GM18909 (cell line): ENCODE measurements around the gene CORO2B.
"Not testable (repeated sequence)": the region's sequence is repeated elsewhere in the genome, so short reads cannot be mapped to it uniquely, and the experiment has no call there.

Experiments used
- ATAC-seq: cut with Tn5 transposase; IDR thresholded peaks from one replicate; pipeline ENCODE4 v1.9.1; 2021; ENCODE audit warnings: mild to moderate bottlenecking; ENCODE audit not compliant: unreplicated experiment, poor library complexity

CORO2B gene

GRCh38 chr15:68749365-68749764 is 170.6 kb downstream of the CORO2B start:
- no peak for ATAC-seq

DNA sequence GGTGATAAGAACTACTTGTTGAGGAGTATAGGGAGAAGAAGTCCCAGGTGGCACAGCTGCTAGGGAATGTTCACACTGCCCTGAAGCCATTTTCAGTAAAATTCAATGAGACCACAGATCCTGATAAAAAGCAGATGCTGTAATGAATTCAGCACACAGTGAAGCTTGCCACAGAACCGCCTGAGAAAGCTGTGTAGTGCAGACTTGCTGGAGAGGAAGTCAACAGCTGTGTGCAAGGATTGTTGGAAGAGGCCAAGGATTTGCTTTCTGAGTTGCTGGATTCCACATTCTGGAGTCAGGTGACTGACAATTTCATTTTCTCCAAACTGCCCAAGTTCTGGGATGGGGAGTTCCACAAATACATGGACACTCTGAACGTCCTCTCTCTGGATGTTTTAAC is 171.0 kb downstream of the CORO2B start:
- no peak for ATAC-seq

DNA sequence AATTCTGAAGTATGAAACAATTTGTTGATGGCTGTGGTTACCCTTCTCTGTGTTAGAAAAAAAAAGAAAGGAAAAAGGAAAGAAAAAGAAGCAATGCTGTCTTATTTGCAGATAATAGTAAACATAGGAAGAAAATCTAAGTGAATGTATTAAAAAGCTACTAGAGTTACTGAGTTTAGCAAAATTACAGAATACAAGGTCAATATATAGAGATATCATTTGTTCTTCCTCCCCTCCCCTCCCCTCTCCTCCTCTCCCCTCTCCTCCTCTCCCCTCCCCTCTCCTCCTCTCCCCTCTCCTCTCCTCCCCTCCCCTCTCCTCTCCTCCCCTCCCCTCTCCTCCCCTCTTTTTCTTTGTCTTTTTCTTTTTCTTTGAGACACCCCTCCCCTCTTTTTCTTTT is 172.8 kb downstream of the CORO2B start:
- no peak for ATAC-seq

DNA sequence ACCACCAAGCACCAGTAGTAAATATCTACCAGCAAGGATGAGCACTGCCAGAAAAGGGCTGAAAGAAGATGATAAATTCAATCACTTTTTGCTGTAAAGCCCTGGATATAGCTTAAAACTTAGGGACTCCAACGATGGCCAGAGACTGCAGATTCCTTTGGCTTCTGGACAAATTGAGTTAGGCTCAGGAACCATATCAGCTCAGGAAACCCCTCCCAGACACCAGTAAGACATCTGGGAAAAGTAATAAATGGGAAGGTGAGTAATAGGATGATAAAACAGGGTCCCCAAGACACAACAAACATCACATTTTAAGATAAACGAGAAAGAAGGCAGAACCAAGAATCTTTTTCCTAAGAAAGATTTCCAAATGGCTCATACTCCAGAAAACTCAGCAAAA is 176.9 kb downstream of the CORO2B start:
- ATAC-seq: no peak

GRCh38 chr15:68759982-68760579 is 181.3 kb downstream of the CORO2B start:
- not testable (repeated sequence) for ATAC-seq

GRCh38 chr15:68763063-68763462 is 184.3 kb downstream of the CORO2B start:
- no peak for ATAC-seq

GRCh38 chr15:68764090-68764489 is 185.3 kb downstream of the CORO2B start:
- ATAC-seq: no peak

GRCh38 chr15:68765602-68766368 is 187.0 kb downstream of the CORO2B start:
- no peak for ATAC-seq

- ATAC-seq: no peak
These were observed 189.0 kb downstream of the CORO2B start for GRCh38 chr15:68767833-68768232.

- ATAC-seq: no peak
These were observed 189.5 kb downstream of the CORO2B start for GRCh38 chr15:68768321-68768720.

GRCh38 chr15:68769702-68770101 is 190.9 kb downstream of the CORO2B start:
- no peak for ATAC-seq

GRCh38 chr15:68770216-68770615 is 191.4 kb downstream of the CORO2B start:
- ATAC-seq: no peak

- no peak for ATAC-seq
These were observed 194.2 kb downstream of the CORO2B start for GRCh38 chr15:68773036-68773435.

DNA sequence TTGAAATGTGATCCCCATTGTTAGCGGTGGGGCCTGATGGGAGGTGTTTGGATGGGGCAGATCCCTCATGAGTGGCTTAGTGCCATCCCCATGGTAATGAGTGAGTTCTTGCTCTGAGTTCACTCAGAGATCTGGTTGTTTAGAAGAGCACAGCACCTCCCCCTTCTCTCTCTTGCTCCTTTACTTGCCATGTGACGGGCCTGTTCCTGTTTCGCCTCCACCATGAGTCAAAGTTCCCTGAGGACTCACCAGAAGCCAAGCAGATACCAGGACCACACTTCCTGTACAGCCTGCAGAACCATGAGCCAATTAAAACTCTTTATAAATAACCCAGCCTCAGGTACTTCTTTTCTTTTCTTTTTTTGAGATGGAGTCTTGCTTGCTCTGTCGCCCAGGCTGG is 195.3 kb downstream of the CORO2B start:
- no peak for ATAC-seq

- ATAC-seq: no peak
These were observed 195.9 kb downstream of the CORO2B start for GRCh38 chr15:68774521-68775235.

DNA sequence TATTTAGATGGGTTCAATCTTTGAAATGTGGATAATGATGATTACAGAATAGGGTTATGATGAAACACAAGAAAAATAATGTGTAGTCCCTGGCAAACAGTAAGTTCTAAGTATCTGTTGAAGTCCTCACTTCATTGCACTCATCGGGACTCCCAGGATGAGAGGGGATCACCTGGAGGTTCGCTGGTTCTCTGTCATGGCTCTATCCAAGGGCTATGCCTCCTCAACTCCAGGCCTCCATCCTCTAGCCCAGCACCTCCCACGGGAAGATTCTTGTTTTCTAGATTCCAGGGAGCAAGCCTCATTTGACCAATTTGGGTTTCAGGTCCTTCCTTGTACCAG is 196.4 kb downstream of the CORO2B start:
- ATAC-seq: no peak

DNA sequence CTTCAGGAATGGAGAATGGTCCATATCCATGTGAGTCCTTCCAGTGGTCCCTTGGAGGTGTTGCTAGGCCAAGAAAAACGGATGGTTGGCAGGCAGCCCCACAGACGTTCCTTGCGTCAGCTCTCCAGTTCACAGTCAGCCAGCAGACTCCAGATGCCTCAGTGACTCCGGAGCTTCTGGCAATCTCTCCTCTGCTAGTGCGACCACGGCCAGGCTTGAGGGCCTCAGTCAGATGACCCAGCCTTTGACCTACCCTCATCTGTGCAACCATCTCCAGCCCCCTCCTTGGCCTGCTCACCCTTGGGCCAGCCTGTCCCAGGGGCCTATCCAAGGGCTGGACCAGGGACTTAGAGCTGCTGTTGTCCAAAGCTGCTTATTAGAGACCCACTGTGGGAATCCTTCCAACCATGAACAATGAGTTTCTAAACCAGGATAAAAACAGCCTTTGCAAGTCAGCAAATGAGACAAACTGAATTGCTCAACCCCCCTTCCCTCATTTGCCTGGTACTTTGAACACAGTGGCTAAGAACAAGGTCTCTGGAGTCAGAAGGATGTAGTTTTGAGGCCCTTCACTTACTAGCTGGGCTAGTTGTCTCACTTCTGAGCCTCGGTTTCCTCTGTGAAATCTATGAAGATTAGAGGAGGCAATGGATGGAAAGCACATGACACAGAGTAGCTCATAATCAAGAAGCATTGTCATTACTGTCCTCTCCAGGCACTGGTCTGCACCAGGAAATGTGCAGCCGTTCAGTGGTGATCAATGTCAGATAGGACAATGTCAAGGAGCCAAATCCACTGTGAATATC is 197.1 kb downstream of the CORO2B start:
- ATAC-seq: no peak

- ATAC-seq: no peak
These were observed 197.9 kb downstream of the CORO2B start for GRCh38 chr15:68776477-68777270.
